Activated CD8-positive, alpha-beta T cell treated with anti-CD3 and anti-CD28 coated beads, Interleukin-2, amount 10 ng/mL, durations not matched to agents 7 days and 5 days (primary cell): ENCODE measurements around the gene EXOSC5. TPM values are rescaled to one million over a fixed set of nuclear protein-coding genes. Genes with fewer than 3 reads are reported as not detected.
"Not testable (repeated sequence)": the region's sequence is repeated elsewhere in the genome, so short reads cannot be mapped to it uniquely, and the experiment has no call there.

ENCODE experiments used
- ATAC-seq: fragments of 150-1000 bp; cut with Tn5 transposase; one replicate; pipeline ENCODE4 v1.10.0; 2021; ENCODE audit warnings: moderate library complexity
- CTCF ChIA-PET: fragments of 350-600 bp; sonication (Branson Sonifier 250); formaldehyde crosslinking; loops from one replicate; lab custom pipeline; 2021; ENCODE audit warnings: antibody characterized with exemption; lab: Charles Lee
- POLR2A ChIA-PET: fragments of 350-600 bp; sonication (Branson Sonifier 250); formaldehyde crosslinking; loops from one replicate; lab custom pipeline; 2021; ENCODE audit warnings: antibody characterized with exemption; lab: Charles Lee
- DNase-seq: peaks from one replicate; pipeline ENCODE4 v3.0.0-alpha.2; 2020
- H3K27ac Mint-ChIP-seq: one replicate; pipeline ENCODE4 v1.8.0; 2021; ENCODE audit warnings: mild to moderate bottlenecking, mixed read lengths
- H3K27me3 Mint-ChIP-seq: one replicate; pipeline ENCODE4 v1.8.0; 2021; ENCODE audit warnings: low read depth, mixed read lengths
- H3K36me3 Mint-ChIP-seq: one replicate; pipeline ENCODE4 v1.8.0; 2021; ENCODE audit warnings: low read depth, mixed read lengths
- H3K4me1 Mint-ChIP-seq: one replicate; pipeline ENCODE4 v1.8.0; 2021; ENCODE audit warnings: low read depth, mixed read lengths
- H3K4me3 Mint-ChIP-seq: one replicate; pipeline ENCODE4 v1.8.0; 2021; ENCODE audit warnings: mild to moderate bottlenecking, mixed read lengths
- H3K9me3 Mint-ChIP-seq: one replicate; pipeline ENCODE4 v1.8.0; 2022; ENCODE audit warnings: mixed read lengths; ENCODE audit not compliant: insufficient read depth
- total RNA-seq, 2 experiments: library from RNA; stranded (reverse); gene quantifications; one replicate each; pipeline ENCODE4 v1.2.3, GENCODE V29; 2021

The EXOSC5 gene
- total RNA-seq, 2 experiments from 2014 or later, result 25.3 to 26.6 TPM

DNA sequence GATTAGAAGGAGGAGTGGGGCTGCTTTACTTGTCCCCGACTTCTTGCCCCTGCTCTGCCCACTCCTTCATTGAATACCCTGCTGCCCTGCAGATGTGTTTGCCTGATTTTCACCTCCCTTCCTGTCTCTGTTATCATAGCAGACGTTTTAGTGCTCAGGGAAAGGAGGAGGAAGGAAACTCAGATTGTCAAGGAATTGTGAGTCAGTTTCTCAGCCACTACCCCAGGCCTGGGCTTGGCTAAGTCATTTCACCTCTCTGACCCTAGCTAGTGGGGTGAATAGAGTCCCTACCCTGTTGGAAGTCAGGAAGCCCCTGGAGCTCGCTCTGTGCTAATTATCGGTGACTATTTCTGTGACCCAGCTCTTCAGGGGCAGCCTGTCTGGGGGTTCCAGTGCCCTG is 4.3 kb upstream of the EXOSC5 start:
- DNase-seq (no peak), ATAC-seq (no peak)
- ChIA-PET POLR2A (no interaction called here), CTCF (no interaction called here)
- peaks cover 38% of the 10 kb centered on the region for H3K4me1 Mint-ChIP-seq
- no peak overlapping the region for H3K4me3 Mint-ChIP-seq
- peaks cover 7% of the 10 kb centered on the region for H3K36me3 Mint-ChIP-seq
- no peaks in the 10 kb centered on the region for H3K9me3 Mint-ChIP-seq
- H3K27me3 Mint-ChIP-seq, result no peaks in the 10 kb centered on the region
- no peak overlapping the region for H3K27ac Mint-ChIP-seq

DNA sequence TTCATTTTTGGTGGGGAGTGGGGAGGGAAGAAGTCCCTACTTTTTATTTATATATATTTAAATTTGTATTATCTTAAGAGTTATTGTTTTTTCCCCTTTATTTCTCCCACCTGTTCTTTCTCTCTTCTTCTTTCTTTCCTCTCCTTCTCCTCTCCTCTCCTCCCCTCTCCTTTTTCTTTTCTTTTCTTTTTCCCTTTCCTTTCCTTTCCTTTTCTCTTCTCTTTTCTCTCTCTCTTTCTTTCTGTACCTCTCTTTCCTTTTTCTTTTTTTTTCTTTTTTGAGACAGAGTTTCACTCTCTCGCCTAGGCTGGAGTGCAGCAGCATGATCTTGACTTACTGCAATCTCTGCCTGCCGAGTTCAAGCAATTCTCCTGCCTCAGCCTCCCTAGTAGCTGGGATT is 2.4 kb upstream of the EXOSC5 start:
- ATAC-seq (no peak), DNase-seq (no peak)
- Mint-ChIP-seq H3K27me3 (no peaks in the 10 kb centered on the region), H3K4me1 (peaks cover 49% of the 10 kb centered on the region), H3K4me3 (peak overlapping the region; percentile 28), H3K9me3 (no peaks in the 10 kb centered on the region), H3K36me3 (peaks cover 7% of the 10 kb centered on the region), H3K27ac (no peak overlapping the region)
- ChIA-PET POLR2A (interaction anchor here (1.2 kb wide), 1 partner anchor 27 kb away, joined by 3 read pairs; no protein-coding TSS in a partner anchor), CTCF (no interaction called here)

DNA sequence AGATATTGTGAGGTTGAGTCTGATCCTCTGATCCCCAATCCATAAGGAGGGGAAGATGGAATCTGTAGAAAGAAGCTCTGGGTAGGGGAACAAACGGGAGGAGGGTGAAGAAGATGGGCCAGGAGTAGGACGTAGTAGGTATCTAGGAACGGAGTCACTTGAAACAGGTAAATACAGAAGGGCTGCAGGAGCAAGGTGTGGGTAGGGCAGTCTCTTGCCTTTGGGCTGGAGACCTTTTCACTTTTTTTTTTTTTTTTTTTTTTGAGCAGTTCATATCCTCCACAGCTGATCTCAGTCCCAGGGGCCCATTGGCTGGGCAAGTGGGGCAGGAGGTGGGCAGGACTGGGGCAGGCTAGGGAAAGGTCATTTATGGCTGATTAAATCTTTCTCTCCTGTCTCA is 1.9 kb upstream of the EXOSC5 start:
- no peaks in the 10 kb centered on the region for H3K27me3 Mint-ChIP-seq
- peaks cover 7% of the 10 kb centered on the region for H3K36me3 Mint-ChIP-seq
- ChIA-PET CTCF (no interaction called here), POLR2A (interaction anchor here (1.2 kb wide), 1 partner anchor 28 kb away, joined by 3 read pairs; no protein-coding TSS in a partner anchor)
- DNase-seq (no peak), ATAC-seq (no peak)
- H3K27ac Mint-ChIP-seq, result no peak overlapping the region
- H3K4me3 Mint-ChIP-seq, result peak overlapping the region; percentile 99
- H3K4me1 Mint-ChIP-seq, result peaks cover 49% of the 10 kb centered on the region
- no peaks in the 10 kb centered on the region for H3K9me3 Mint-ChIP-seq

GRCh38 chr19:41398598-41398997 is 1.4 kb upstream of the EXOSC5 start:
- Mint-ChIP-seq H3K27ac (peak overlapping the region; percentile 100), H3K36me3 (peaks cover 7% of the 10 kb centered on the region), H3K4me3 (peak overlapping the region; percentile 99), H3K4me1 (peaks cover 48% of the 10 kb centered on the region), H3K9me3 (no peaks in the 10 kb centered on the region), H3K27me3 (no peaks in the 10 kb centered on the region)
- ChIA-PET POLR2A (interaction anchor here (1.2 kb wide), 1 partner anchor 28 kb away, joined by 3 read pairs; no protein-coding TSS in a partner anchor), CTCF (no interaction called here)
- no peak for ATAC-seq
- DNase-seq, result no peak

- Mint-ChIP-seq H3K4me1 (peaks cover 44% of the 10 kb centered on the region), H3K27me3 (no peaks in the 10 kb centered on the region), H3K4me3 (peak overlapping the region; percentile 99), H3K36me3 (peaks cover 7% of the 10 kb centered on the region), H3K9me3 (no peaks in the 10 kb centered on the region), H3K27ac (peak overlapping the region; percentile 100)
- ChIA-PET CTCF (no interaction called here), POLR2A (no interaction called here)
- ATAC-seq (no peak), DNase-seq (no peak)
Observed at GRCh38 chr19:41398050-41398418, 875 bp upstream of the EXOSC5 start.

DNA sequence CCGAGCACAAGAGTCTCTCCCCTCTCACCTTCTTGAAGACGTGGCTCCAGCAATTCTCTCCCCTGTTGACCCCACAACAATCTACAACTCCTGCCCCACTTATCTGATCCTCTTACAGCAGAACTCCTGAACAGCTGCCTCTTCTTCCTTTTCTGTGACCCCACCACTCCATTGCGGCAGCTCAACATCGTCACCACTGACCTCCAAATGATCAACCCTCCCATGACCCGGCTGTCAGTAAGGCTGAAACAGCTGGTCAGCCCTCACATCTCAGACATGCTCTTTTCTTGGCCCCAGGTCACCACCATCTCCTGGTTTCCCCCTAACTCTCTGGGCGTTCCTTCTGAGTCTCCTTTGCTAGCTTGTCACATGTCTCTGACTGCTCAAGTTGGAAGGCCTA is 1.8 kb downstream of the EXOSC5 start:
- DNase-seq (no peak), ATAC-seq (no peak)
- no peaks in the 10 kb centered on the region for H3K27me3 Mint-ChIP-seq
- CTCF ChIA-PET, result interaction anchor here (1.1 kb wide), 1 partner anchor 29 kb away, joined by 3 read pairs; no protein-coding TSS in a partner anchor
- H3K27ac Mint-ChIP-seq, result peak overlapping the region; percentile 23
- H3K4me1 Mint-ChIP-seq, result peaks cover 37% of the 10 kb centered on the region
- POLR2A ChIA-PET, result no interaction called here
- peaks cover 8% of the 10 kb centered on the region for H3K36me3 Mint-ChIP-seq
- H3K4me3 Mint-ChIP-seq, result peak overlapping the region; percentile 99
- no peaks in the 10 kb centered on the region for H3K9me3 Mint-ChIP-seq

GRCh38 chr19:41392775-41393174 is 4.4 kb downstream of the EXOSC5 start:
- Mint-ChIP-seq H3K9me3 (no peaks in the 10 kb centered on the region), H3K36me3 (peaks cover 17% of the 10 kb centered on the region), H3K27ac (no peak overlapping the region), H3K27me3 (no peaks in the 10 kb centered on the region), H3K4me3 (no peak overlapping the region), H3K4me1 (peaks cover 18% of the 10 kb centered on the region)
- POLR2A ChIA-PET, result no interaction called here
- ATAC-seq, result no peak
- CTCF ChIA-PET, result no interaction called here
- DNase-seq, result no peak

DNA sequence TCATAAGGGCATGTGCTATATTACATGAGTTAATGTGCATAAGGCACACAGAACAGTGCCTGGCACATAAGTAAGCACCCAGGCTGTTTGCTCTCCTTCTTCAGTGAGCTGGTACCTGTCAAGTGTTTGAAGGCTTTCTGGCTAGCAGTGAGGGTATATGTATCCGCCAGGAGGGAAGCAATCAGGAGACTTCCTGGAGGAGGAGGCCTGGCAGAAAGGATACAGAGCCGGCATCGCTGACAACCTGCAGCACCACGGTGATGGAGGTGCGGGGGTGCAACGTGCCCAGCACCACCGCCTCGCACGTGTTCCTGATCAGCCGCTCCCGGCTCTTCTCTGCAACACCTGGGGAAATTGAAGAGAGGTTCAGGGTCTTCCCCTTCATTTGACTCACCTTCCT is 5.5 kb downstream of the EXOSC5 start:
- no peak for ATAC-seq
- peaks cover 12% of the 10 kb centered on the region for H3K4me1 Mint-ChIP-seq
- DNase-seq, result no peak
- no peak overlapping the region for H3K27ac Mint-ChIP-seq
- no peaks in the 10 kb centered on the region for H3K27me3 Mint-ChIP-seq
- no peak overlapping the region for H3K4me3 Mint-ChIP-seq
- ChIA-PET CTCF (no interaction called here), POLR2A (no interaction called here)
- H3K36me3 Mint-ChIP-seq, result peaks cover 17% of the 10 kb centered on the region
- no peaks in the 10 kb centered on the region for H3K9me3 Mint-ChIP-seq

- ATAC-seq (no peak), DNase-seq (no peak)
- ChIA-PET CTCF (interaction anchor here (1.2 kb wide), 1 partner anchor 8 kb away, joined by 3 read pairs; no protein-coding TSS in a partner anchor), POLR2A (no interaction called here)
- H3K9me3 Mint-ChIP-seq, result no peaks in the 10 kb centered on the region
- peaks cover 24% of the 10 kb centered on the region for H3K36me3 Mint-ChIP-seq
- no peaks in the 10 kb centered on the region for H3K27me3 Mint-ChIP-seq
- no peaks in the 10 kb centered on the region for H3K4me1 Mint-ChIP-seq
- H3K27ac Mint-ChIP-seq, result no peak overlapping the region
- no peak overlapping the region for H3K4me3 Mint-ChIP-seq
Observed at GRCh38 chr19:41386442-41386841, 10.7 kb downstream of the EXOSC5 start.

DNA sequence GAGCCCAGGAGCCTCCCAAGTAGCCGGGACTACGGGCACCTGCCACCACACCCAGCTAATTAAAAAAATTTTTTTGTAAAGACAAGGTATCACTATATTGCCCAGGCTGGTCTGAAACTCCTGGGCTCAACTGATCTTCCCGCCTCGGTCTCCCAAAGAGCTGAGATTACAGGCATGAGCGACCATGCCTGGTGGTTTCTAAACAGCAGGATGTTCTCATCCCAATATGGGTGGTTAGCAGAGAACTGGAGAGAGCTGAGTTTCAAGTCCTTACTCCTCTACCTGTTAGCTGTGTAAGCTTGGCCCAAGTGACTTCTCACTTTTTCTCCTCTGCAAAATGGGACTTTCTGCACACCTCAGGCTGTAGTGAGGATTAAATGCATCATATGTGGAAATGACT is 12.8 kb downstream of the EXOSC5 start:
- H3K4me3 Mint-ChIP-seq, result no peak overlapping the region
- H3K36me3 Mint-ChIP-seq, result peaks cover 15% of the 10 kb centered on the region
- DNase-seq (no peak), ATAC-seq (no peak)
- no peak overlapping the region for H3K27ac Mint-ChIP-seq
- H3K4me1 Mint-ChIP-seq, result no peaks in the 10 kb centered on the region
- ChIA-PET CTCF (no interaction called here), POLR2A (no interaction called here)
- no peaks in the 10 kb centered on the region for H3K27me3 Mint-ChIP-seq
- no peaks in the 10 kb centered on the region for H3K9me3 Mint-ChIP-seq

- CTCF ChIA-PET, result interaction anchor here (1.2 kb wide), 1 partner anchor 26 kb away, joined by 3 read pairs; no protein-coding TSS in a partner anchor
- H3K27me3 Mint-ChIP-seq, H3K27ac Mint-ChIP-seq, ATAC-seq, H3K4me1 Mint-ChIP-seq, H3K4me3 Mint-ChIP-seq, DNase-seq, H3K9me3 Mint-ChIP-seq, POLR2A ChIA-PET: not testable (repeated sequence)
- H3K36me3 Mint-ChIP-seq, result peaks cover 10% of the 10 kb centered on the region
Observed at GRCh38 chr19:41381536-41381935, 15.6 kb downstream of the EXOSC5 start.

DNA sequence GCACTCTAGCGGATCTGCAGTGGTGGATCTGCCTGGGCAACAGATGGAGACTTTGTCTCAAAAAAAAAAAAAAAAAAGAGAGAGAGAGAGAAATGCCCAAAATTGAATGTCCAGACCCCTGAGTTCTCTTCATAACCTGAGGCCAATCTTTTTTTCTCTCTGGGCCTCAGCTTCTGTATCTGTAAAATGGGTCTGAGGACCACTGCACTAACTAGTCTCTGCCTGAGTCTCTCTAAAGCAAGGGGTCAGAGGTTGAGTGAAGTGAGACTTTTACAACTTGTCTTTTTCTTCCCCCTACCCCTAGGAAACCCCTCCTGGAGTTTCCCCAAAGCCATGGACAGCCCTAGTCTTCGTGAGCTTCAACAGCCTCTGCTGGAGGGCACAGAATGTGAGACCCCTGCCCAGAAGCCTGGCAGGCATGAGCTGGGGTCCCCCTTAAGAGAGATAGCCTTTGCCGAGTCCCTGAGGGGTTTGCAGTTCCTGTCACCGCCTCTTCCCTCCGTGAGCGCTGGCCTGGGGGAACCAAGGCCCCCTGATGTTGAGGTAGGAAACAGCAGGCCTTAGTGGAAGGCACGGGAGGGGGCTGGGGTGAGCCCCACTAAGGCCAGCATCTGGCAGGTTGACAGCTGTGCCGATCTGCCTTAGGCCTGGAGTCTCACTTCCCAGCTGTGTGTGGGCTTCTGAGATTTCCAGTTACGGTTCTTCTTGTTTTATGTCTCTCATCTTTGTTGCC is 19.0 kb downstream of the EXOSC5 start:
- H3K36me3 Mint-ChIP-seq, result peaks cover 4% of the 10 kb centered on the region
- ATAC-seq (peak; percentile 72), DNase-seq (peak; percentile 28)
- no peaks in the 10 kb centered on the region for H3K9me3 Mint-ChIP-seq
- ChIA-PET POLR2A (interaction anchor here (1.2 kb wide), 1 partner anchor 11 kb away, joined by 3 read pairs; no protein-coding TSS in a partner anchor), CTCF (interaction anchor here (1.2 to 2.7 kb wide), 3 partner anchors 9 to 22 kb away, joined by 3 to 15 read pairs (median 3); partner anchors contain the start of gene B9D2)
- H3K4me3 Mint-ChIP-seq, result no peak overlapping the region
- no peaks in the 10 kb centered on the region for H3K27me3 Mint-ChIP-seq
- H3K4me1 Mint-ChIP-seq, result peaks cover 16% of the 10 kb centered on the region
- H3K27ac Mint-ChIP-seq, result no peak overlapping the region
